ENCODE results near the gene RIC3.

RIC3 gene

DNA sequence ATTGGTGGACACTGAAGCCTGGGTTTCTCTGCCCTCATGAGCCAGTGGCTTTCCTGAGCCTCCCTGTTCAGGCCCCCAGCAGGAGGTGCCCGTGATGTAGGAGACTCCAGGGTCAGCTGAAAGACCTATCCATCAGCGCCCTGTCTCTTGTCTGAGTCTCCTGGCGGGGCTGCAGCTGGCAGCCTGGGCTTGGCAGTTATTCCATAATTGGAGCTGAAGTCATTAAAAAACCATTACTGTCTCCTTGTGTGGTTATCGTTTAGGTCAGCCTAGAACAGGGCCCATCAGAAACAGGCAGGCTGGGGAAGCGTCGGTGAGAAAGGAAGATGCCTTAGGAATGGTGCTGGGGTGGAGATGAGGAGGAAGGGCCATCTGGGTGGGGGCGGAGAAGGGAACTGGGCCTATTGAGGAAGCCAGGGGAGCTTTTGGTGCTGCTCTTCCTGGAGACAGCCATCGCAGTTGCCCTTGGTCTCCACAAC lies 82.8 kb downstream of the RIC3 start:
- peak; percentile 17 to 77 for DNase-seq

DNA sequence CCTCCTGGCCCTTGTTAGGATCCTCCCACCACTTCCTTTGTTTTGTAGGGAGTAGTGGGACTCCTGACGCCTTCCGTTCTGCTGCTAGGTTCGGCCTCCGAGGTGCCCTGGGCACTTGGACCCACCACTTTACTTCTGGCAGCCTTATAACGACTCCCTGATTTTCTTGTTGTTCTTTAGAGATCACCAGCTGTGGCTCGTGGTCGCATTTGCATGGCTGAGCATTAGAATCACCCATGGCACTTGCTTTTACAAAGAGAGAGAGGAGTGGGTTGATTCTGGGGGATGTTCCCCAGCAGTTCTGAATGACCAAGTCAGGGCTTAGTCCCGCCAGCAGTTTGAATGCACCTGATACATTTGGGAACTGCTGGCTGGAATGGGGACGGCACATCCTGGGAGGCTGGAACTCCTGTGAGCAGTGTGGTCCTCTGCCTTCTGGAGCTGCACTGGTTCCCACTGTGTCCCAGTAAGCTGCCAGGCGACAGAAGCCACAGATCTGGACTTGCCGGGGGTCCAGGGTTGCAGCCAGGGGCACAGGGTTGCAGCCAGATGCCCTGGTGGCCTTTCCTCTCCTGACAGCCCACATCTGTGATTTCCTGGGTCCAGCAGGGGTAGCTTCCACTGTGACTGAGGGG lies 83.7 kb downstream of the RIC3 start:
- no peak for DNase-seq

- no peak for DNase-seq
These were observed 84.5 kb downstream of the RIC3 start for GRCh38 chr11:8084352-8084751.

- peak in 1 of 2 experiments; percentile 24 for DNase-seq
These were observed 84.9 kb downstream of the RIC3 start for GRCh38 chr11:8083871-8084281.

DNA sequence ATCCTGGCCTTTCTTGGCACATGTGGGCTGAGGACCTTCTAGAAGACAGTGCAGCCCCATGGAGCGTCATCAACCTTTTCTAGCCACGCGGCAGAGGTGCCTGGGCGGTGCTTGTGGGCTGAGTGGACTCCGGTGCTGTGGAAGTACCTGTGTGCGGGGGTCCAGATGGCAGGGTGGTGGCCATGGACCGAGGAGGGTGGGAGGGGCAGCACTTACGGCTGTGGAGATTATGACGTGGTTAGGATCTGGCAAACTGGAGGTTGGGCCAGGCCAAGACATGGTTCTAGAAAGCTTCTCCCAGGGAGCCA lies 85.8 kb downstream of the RIC3 start:
- DNase-seq: no peak

DNA sequence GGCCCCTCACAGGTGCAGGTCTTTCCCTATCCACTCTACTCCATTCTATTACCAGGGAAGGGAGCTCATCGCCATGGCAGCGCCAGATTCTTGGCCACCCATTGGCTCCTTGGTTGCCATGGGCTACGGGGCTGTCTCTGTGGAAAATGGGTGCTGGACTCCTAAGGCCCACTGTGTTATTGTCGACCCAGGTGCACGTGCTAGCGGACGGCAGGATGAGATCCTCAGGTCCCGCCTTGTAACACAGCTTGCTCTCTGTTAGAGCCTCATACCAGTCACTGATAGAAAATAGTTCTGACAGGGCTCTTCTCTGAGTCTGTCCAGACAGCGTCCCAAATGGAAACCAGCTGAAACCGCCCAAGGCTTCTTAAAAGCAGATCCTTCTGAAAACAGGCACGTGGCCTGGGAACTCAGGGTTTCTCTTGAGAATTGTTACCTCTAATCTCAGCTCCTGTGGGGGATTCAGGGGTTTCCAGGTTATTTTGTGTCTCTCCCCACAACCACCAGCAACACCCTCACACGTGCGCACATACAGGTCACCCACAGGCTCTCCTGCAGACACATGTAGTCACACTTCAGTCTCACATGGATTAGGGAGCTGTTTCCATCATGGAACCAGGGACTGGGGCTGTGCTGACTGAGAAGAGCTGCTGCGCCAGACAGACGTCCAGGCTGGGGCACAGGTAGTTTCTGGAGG lies 86.3 kb downstream of the RIC3 start:
- DNase-seq: peak; percentile 24 to 41

- no peak for DNase-seq
These were observed 87.1 kb downstream of the RIC3 start for GRCh38 chr11:8081591-8082250.

DNA sequence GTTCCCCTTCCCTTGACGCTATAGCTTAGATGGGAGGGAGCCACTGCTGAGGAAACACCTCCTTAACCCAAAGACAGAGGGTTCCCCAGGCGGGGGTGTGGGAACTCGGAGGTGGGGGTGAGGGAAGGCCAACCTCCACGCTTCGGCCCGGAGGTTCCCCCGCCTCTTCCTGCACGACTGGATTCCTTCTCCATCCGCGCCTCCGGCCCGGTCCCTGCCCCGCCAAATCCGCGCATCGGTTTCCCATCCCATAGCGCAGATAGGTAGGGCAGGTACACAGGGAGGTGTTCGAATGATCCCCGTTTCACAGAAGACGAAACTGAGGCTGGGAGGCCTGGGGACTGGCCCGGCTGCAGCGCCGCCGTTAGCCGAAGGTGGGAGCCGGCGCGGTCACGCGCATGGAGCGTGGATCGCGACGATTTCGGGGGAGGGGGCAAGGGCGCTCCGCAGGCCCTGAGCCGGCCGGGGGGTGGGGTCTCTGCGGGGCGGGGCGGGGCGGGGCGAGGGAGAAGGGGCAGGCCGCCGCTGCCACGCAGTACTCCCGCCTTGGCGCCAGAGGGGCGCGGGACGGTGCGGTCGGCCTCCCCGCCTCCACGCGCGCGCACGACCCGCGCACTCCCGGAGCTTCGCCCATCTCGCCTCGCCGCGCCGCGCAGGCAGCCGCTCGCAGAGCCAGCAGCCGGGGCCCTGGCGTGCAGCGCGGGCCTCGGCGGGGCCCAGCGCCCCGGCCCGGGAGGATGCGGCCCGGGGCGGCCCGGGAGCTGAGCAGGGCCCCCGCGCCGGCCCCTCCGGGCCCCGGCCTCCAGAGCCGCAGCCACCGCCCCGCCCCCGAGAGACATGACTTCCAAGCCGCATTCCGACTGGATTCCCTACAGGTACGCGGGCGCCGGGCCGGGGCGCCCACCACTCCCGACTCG lies 87.9 kb downstream of the RIC3 start, which contains the start of gene TUB:
Gene TUB (plus strand): TSS at position 538 of the 917 bp plus-strand sequence. CDS start 300 bp downstream, at position 838.
- DNase-seq: peak in 1 of 2 experiments; percentile 57

GRCh38 chr11:8080069-8080670 lies 88.7 kb downstream of the RIC3 start:
- DNase-seq: no peak

DNA sequence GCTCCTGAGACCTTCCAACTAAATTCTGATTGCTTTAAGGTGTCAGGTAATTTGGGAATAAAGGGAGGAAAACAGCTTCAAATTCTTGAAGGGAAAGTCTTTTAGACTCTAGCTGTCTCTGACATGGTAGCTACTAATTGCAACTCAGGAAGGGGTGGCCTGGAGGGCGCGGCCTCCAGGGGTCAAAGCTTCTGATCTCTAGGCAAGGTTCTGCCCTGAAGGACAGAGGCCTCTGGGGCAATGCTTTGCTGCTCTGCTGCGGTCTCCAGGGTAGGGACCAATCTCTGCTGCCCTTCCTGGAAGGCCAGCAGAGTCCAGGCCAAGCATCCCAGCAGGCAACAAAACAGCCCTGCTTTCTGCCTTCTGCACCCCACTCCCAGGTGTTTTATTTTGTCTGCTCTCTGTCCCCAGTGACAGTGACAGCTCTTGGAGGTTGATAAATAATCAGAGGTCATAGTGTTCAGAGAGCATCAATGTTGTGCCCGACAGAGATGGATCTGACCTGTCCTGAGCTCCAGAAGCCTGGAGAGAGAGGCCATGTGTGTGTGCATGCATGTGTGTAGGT lies 89.6 kb downstream of the RIC3 start:
- no peak for DNase-seq

DNA sequence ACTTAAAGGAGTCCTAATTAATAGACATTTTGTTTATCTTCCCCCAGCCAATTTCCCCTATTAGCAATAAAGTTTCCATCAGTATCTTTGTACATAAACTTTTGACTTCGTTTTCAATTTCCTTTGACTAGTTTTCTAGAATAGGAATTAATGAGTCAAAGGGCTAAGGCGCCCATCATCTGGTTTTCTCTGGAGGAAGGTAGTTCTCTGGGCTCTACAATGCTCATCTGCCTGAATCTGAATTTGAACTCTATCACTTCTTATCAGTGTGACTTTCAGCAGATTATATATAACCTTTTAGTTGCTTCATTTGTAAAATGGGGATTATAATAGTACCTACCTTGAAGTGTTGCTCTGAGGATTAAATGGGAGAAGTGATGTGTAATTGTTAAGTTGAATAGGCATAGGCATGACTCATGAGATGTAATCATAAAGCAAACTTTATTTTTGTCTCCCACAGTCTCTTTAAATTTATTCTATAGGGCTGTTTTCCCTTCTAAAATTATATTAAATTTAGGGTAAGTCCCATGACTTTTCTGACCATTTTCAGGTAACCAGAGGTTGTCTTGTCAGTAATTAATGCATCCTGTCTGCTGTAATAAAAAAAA lies 93.6 kb downstream of the RIC3 start:
- DNase-seq: no peak

DNA sequence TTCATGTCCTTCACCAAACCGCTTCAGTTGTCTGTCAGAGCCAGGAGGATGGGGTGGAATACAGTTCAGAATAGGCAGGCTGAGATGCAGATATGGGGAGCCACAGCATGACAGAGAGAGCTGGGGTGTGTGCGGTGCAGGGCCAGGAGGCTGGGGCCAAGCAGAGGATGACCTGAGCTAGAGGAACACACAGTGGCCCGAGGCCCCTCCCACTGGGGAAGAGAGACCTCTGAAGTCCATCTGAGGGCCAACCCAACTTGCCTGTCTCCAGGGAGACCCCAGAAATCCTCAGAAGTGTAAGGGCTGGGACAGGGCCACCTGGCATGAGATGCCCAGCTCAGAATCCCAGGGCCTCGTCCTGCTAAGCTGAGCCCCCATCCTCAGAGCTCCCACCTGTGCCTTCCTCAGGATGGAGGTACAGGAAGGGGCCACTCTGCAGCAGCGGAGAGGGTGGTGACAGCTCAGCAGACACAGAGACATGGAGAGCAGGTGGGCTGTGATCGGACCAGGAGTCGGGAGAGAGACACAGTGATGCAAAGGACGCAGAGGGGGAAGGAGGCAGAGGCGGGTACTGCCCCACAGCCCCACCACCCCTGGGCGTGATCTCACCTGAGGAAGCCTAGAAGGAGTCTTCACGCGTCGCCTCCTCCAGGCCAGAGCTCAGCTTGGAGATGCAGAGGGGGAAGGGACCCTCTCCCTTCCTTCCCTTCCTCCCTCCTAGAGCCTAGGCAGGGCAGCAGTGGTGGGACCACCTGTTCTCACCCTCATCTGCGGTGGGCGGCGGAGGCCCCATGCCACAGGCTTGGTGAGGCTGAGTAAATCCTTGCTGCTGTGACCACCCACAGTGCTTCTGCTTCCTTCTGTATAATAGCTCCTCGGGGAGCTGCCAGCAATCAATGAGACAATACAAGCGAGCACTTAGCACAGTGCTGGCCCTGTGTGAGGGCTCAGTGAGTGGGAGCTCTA lies 96.9 kb downstream of the RIC3 start:
- no peak for DNase-seq

- DNase-seq: peak in 1 of 2 experiments; percentile 54
These were observed 98.3 kb downstream of the RIC3 start for GRCh38 chr11:8070417-8071115.

GRCh38 chr11:8069771-8070170 lies 99.1 kb downstream of the RIC3 start:
- no peak for DNase-seq

- peak; percentile 9 to 54 for DNase-seq
These were observed 100.1 kb downstream of the RIC3 start for GRCh38 chr11:8068605-8069221.

DNA sequence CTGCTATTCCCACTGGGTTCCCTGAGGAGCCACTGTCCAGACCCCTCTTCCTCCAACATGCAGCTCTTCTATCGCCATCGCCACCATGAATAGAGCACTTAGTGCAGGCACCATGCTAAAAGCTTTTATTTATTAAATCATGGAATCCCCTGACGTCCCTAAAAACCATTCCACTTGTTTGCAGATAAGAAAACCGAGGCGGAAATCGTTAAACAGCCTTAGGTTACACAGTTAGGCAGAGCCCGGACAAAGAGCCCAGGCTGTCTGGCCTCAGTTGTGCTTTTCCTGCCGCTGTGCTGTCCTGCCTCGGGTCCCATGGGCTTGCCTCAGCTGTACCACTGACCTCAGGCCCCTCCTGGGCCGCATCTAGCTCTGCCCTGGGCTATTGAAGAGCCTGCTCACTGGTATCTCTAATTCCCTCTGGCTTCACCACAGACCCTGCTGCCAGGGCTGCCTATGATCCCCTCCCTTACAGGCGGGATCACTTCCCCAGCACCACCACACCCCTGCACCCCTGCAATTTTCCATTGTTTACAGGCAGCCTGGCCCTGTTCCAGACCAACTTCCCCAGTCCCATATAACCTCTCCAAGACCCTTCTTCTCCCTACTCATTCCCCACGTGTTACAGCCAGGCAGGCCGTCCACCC lies 100.8 kb downstream of the RIC3 start:
- DNase-seq: no peak

- no peak for DNase-seq
These were observed 101.3 kb downstream of the RIC3 start for GRCh38 chr11:8067567-8067928.

DNA sequence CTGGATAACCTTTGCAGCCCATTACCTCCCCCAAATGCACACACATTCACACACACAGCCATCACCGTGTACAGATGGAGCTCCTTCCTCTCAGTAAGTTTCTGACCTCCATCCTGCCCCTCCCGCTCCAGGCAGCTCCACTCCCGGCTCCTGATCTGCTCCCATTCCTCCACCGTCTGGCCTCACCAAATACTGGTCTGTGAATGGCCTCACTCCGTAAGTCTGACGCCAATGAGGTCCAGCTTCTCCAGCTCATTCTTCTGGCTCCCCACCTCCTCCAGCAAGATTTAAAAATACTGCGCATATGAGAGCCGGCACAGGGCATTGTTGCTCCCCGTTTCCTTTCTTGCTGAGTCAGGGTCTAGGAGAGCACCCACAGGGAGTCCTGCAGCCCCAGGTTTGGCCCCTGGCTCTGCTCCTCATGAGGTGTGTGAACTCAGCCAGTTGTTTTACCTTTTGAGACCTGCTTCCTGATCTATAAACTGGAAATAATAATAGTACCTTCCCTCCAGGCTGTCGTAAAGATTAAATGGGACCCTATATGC lies 101.8 kb downstream of the RIC3 start:
- DNase-seq: no peak

Measured in NCI-H446 (cell line).